ENCODE results near the gene ESRRA. TPM values are rescaled to one million over a fixed set of nuclear protein-coding genes. Genes with fewer than 3 reads are reported as not detected.

The ESRRA gene
- total and polyA plus RNA-seq, 9 of the 15 experiments (the other 6 are each of a cell fraction or from before 2014, with no cell fraction given), result 0.27 to 89.7 (median 23.7) TPM

GRCh38 chr11:64269540-64270220 is 35.6 kb upstream of the ESRRA start (continued):
- TF ChIP-seq BCLAF1 (IDR thresholded peaks at IDR 0.05; ENCODE audit: borderline replicate concordance in 1 of 2, control insufficient read depth in 1 of 2, low read depth in 2 of 2, low read length in 1 of 2) (peak in 1 of 2 experiments; percentile 78; a peak in 2 of 4 replicates), ARID4B (CRISPR knock-in tag; IDR thresholded peaks at IDR 0.05) (peak; percentile 65; the same call in 1 of the 2 replicates), ESRRA (IDR thresholded peaks at IDR 0.05; ENCODE audit: borderline replicate concordance, low read depth) (peak; percentile 97), CREB3 (tag; conservative IDR thresholded peaks at IDR 0.05; ENCODE audit: low read depth) (no peak), ZNF121 (CRISPR knock-in tag; conservative IDR thresholded peaks at IDR 0.05) (no peak), FIP1L1 (IDR thresholded peaks at IDR 0.05; ENCODE audit: low read depth, low read length, poor library complexity, severe bottlenecking) (peak; percentile 97), ZNF133 (CRISPR knock-in tag; IDR thresholded peaks at IDR 0.05) (0 out of 2 replicates have a peak, but pooled peaks have one; percentile 47), ZNF79 (CRISPR knock-in tag; IDR thresholded peaks at IDR 0.05; ENCODE audit: low read depth) (no peak), BRF2 (IDR thresholded peaks at IDR 0.05; ENCODE audit: borderline replicate concordance, insufficient read depth, insufficient read length) (no peak), HNRNPLL (IDR thresholded peaks at IDR 0.05; ENCODE audit: low read depth, low read length, poor library complexity, severe bottlenecking) (peak; percentile 65), TFAP4 (CRISPR knock-in tag; IDR thresholded peaks at IDR 0.05; ENCODE audit: borderline replicate concordance) (no peak), CCNT2 (IDR thresholded peaks at IDR 0.05; ENCODE audit: borderline replicate concordance, extremely low read depth, insufficient read length, low read depth, low read length) (no peak)
